ENCODE results near the gene P2RY1. TPM values are rescaled to one million over a fixed set of nuclear protein-coding genes. Genes with fewer than 3 reads are reported as not detected.

P2RY1 gene
- total and polyA plus RNA-seq, 2 experiments from 2014 or later = 15.2 to 59.8 TPM

- Histone ChIP-seq H3K27me3 (ENCODE audit: insufficient read depth) (no peaks in the 10 kb centered on the region), H3F3A (replicated peaks; ENCODE audit: low read depth) (no peaks in the 10 kb centered on the region), H3K36me3 (ENCODE audit: insufficient read depth) (no peaks in the 10 kb centered on the region), H2AFZ (no peak overlapping the region), H3K9me2 (ENCODE audit: insufficient read depth) (peaks cover 7% of the 10 kb centered on the region), H3K4me3 (no peak overlapping the region), H3K4me1 (ENCODE audit: insufficient read depth) (no peaks in the 10 kb centered on the region), H4K20me1 (replicated peaks; ENCODE audit: insufficient read depth) (no peaks in the 10 kb centered on the region), H3K27ac (ENCODE audit: low read depth) (no peak overlapping the region), H3K4me2 (no peak overlapping the region), H3K79me2 (replicated peaks; ENCODE audit: insufficient read depth) (no peaks in the 10 kb centered on the region)
- H3K9me3 Mint-ChIP-seq = peaks cover 18% of the 10 kb centered on the region; the same call in 2 of the 3 replicates
- no peak for TF ChIP-seq EZH2phosphoT487 (IDR thresholded peaks at IDR 0.05; ENCODE audit: unreplicated experiment)
- TF ChIP-seq ZNF462 (CRISPR knock-in tag; IDR thresholded peaks at IDR 0.05) = no peak
- no peak for TF ChIP-seq NANOG (IDR thresholded peaks at IDR 0.05; ENCODE audit: borderline replicate concordance)
- no peak for TF ChIP-seq STAT1 (IDR thresholded peaks at IDR 0.05; ENCODE audit: unreplicated experiment)
- no peak for TF ChIP-seq EZH2 (IDR thresholded peaks at IDR 0.05; ENCODE audit: low read depth, unreplicated experiment)
- no peak for TF ChIP-seq JUNB (IDR thresholded peaks at IDR 0.05; ENCODE audit: unreplicated experiment)
- no peak for TF ChIP-seq ETS1 (IDR thresholded peaks at IDR 0.05)
- no peak for TF ChIP-seq REST (IDR thresholded peaks at IDR 0.05; ENCODE audit: unreplicated experiment)
- no peak for TF ChIP-seq ZNF331 (CRISPR knock-in tag; IDR thresholded peaks at IDR 0.05; ENCODE audit: low read depth)
- no peak for TF ChIP-seq ZNF114 (CRISPR knock-in tag; IDR thresholded peaks at IDR 0.05)
- no peak for TF ChIP-seq CTCF (conservative IDR thresholded peaks at IDR 0.05; ENCODE audit: low read depth in 2 of 2)
- no peak for TF ChIP-seq POLR2AphosphoS5 (IDR thresholded peaks at IDR 0.05; ENCODE audit: low read depth)
- no peak for TF ChIP-seq CREB1 (CRISPR knock-in tag; IDR thresholded peaks at IDR 0.05; ENCODE audit: low read depth)
- no peak overlapping the region for H3K27ac Mint-ChIP-seq
- H3K4me3 Mint-ChIP-seq = no peak overlapping the region
- DNase-seq (ENCODE audit: low spot score) (no peak), ATAC-seq (no peak)
- H3K4me1 Mint-ChIP-seq = no peaks in the 10 kb centered on the region
- H3K36me3 Mint-ChIP-seq (ENCODE audit: low read depth) = peaks cover 6% of the 10 kb centered on the region; the same call in 1 of the 3 replicates
- no peaks in the 10 kb centered on the region for H3K27me3 Mint-ChIP-seq (ENCODE audit: insufficient read depth, low read depth, poor library complexity)
Observed at GRCh38 chr3:152874896-152875749, 40.2 kb downstream of the P2RY1 start.

All from GM23338 (cell line).